Choroid plexus epithelial cell (primary cell): ENCODE measurements around the gene RTBDN.
A peak's percentile ranks its signal among the peaks of the same experiment; 100 is the strongest.

ENCODE experiments used
- DNase-seq: peaks from one replicate; pipeline ENCODE4 v3.0.0-alpha.2; 2010; ENCODE audit warnings: low read depth
- H3K4me3 ChIP-seq: 2 replicates; pipeline ENCODE4 v1.5.1; 2011; ENCODE audit warnings: low read depth, mild to moderate bottlenecking, control low read depth, low read length, moderate library complexity
- CTCF ChIP-seq: conservative IDR thresholded peaks from 2 replicates; pipeline ENCODE4 v1.5.1; 2011; ENCODE audit warnings: low read depth, mild to moderate bottlenecking, control low read depth, inconsistent platforms, low read length, moderate library complexity

RTBDN gene

DNA sequence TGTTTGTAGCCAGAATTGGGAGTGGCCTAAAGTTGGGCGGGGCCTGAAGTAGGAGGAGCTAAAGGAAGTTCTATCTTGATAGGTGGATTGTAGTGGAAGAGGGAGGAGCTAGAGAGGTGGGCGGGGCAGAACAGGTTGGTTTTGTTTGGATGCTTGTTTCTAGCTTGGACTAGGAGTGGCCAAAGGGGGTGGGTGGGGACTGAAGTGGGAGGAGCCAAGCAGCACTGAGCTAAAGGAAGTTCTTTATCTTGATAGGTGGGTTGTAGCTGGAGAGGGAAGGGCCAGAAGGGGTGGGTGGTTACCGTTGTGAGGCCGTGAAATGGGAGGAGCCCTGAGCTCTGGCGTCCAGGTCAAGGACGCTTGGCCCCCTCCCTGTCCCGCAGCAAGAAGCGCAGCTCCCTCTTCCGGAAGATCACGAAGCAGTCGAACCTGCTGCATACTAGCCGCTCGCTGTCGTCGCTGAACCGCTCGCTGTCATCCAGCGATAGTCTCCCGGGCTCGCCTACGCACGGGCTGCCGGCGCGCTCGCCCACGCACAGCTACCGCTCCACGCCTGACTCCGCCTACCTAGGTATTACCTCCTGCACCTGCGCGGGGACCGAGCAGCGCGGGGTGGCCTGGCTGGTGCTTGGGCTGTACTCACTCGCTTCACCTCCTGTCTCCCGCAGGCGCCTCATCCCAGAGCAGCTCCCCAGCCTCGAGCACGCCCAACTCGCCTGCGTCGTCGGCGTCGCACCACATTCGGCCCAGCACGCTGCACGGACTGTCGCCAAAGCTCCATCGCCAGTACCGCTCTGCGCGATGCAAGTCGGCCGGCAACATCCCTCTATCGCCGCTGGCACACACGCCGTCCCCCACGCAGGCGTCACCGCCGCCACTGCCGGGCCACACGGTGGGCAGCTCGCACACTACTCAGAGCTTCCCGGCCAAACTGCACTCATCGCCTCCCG lies 38.8 kb upstream of the RTBDN start:
- H3K4me3 ChIP-seq, result peak overlapping the region; percentile 24
- TF ChIP-seq CTCF, result no peak
- peak; percentile 62 for DNase-seq

GRCh38 chr19:12872255-12872654 lies 37.9 kb upstream of the RTBDN start:
- no peak for TF ChIP-seq CTCF
- H3K4me3 ChIP-seq, result no peak overlapping the region
- DNase-seq, result no peak

DNA sequence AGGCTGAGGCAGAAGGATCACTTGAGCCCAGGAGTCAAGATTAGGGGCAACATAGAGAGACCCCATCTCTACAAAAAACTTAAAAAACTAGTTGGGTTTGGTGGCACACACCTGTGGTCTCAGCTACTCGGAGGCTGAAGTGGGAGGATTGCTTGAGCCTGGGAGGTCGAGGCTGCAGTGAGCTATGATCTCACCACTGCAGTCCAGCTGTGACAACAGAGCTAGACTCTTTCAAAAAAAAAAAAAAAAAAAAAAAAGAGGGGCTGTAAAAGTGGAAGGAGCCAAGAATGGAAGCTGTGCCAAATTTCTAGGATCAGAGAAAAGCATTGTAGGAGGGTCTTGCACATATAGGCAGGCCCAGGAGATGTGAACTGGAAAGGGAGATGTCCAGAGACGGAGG lies 37.3 kb upstream of the RTBDN start:
- no peak for DNase-seq
- TF ChIP-seq CTCF, result no peak
- H3K4me3 ChIP-seq, result no peak overlapping the region

- no peak for TF ChIP-seq CTCF
- DNase-seq, result peak; percentile 35
- no peak overlapping the region for H3K4me3 ChIP-seq
These were observed 34.2 kb upstream of the RTBDN start for GRCh38 chr19:12868540-12869112.

DNA sequence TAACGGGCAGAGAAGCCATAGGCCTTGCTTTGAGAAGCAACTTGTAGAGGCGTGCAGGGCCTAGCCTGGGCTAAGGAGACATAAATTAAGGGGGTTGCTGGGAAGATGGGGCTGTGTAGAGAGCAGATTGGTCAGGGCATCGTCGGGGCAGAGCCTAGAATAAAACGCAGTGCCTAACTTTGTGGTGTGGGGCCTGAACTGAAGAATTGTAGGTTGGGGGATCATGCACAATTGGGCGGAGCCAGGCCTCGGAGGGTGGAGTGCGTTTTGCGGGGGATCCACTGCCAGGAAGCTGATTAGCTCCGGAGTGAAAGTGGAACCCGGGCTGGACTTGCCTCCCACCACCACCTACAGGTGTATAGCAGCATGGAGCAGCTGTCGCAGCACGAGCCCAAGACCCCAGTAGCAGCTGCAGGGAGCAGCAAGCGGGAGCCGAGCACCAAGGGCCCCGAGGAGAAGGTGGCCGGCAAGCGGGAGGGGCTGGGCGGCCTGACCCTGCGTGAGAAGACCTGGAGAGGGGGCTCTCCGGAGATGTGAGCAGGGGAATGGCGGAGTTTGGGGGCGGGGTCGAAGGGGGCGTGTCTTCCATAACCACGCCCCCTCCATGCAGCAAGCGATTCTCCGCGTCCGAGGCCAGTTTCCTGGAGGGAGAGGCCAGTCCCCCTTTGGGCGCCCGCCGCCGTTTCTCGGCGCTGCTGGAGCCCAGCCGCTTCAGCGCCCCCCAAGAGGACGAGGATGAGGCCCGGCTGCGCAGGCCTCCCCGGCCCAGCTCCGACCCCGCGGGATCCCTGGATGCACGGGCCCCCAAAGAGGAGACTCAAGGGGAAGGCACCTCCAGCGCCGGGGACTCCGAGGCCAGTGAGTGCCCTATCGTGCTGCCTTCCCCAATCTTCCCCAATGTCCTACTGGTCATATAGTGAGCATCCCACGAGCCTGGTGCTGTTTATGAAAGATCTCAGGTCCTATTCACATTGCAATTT lies 33.0 kb upstream of the RTBDN start:
- TF ChIP-seq CTCF, result no peak
- H3K4me3 ChIP-seq, result peak overlapping the region; percentile 50
- peak; percentile 58 for DNase-seq

DNA sequence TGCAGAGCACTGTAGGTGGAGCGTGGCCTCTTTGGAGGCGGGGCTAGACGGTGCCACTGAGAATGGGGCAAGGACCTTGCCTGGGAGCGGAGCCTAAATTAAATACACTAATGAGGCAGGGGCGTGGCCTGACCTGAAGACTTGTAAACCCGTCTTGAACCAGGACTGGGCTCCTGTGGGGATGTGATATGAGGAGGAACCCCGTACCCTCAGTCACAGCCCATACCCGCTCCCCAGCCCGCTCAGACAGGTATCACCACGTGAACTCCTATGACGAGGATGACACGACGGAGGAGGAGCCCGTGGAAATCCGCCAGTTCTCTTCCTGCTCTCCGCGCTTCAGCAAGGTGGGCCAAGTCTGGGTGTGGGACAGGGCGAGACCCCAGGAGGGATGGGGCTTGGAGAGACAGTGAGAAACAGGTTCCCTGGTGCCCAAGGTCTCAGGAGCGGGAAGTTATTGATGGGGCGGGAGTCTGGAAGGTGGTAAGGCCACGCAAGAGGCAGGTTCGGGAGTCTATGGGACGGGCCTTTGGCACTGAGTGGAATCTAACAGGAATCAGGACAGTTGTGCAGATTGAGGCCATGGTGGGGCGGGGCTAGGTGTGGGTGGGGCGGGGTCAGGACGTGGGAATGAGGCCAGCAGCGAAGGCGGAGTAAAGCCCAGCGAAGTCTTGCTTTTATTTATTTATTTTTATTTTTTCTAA lies 32.2 kb upstream of the RTBDN start:
- H3K4me3 ChIP-seq, result no peak overlapping the region
- no peak for DNase-seq
- no peak for TF ChIP-seq CTCF
